HG02938 (cell line): ENCODE measurements around the gene NUP42.
A peak's percentile ranks its signal among the peaks of the same experiment; 100 is the strongest.
"Not testable (repeated sequence)": the region's sequence is repeated elsewhere in the genome, so short reads cannot be mapped to it uniquely, and the experiment has no call there.

Source experiments
- ATAC-seq: cut with Tn5 transposase; IDR thresholded peaks from one replicate; pipeline ENCODE4 v1.9.1; 2021; ENCODE audit warnings: mild to moderate bottlenecking, moderate library complexity; ENCODE audit not compliant: unreplicated experiment

The NUP42 gene, protein sequence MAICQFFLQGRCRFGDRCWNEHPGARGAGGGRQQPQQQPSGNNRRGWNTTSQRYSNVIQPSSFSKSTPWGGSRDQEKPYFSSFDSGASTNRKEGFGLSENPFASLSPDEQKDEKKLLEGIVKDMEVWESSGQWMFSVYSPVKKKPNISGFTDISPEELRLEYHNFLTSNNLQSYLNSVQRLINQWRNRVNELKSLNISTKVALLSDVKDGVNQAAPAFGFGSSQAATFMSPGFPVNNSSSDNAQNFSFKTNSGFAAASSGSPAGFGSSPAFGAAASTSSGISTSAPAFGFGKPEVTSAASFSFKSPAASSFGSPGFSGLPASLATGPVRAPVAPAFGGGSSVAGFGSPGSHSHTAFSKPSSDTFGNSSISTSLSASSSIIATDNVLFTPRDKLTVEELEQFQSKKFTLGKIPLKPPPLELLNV

DNA sequence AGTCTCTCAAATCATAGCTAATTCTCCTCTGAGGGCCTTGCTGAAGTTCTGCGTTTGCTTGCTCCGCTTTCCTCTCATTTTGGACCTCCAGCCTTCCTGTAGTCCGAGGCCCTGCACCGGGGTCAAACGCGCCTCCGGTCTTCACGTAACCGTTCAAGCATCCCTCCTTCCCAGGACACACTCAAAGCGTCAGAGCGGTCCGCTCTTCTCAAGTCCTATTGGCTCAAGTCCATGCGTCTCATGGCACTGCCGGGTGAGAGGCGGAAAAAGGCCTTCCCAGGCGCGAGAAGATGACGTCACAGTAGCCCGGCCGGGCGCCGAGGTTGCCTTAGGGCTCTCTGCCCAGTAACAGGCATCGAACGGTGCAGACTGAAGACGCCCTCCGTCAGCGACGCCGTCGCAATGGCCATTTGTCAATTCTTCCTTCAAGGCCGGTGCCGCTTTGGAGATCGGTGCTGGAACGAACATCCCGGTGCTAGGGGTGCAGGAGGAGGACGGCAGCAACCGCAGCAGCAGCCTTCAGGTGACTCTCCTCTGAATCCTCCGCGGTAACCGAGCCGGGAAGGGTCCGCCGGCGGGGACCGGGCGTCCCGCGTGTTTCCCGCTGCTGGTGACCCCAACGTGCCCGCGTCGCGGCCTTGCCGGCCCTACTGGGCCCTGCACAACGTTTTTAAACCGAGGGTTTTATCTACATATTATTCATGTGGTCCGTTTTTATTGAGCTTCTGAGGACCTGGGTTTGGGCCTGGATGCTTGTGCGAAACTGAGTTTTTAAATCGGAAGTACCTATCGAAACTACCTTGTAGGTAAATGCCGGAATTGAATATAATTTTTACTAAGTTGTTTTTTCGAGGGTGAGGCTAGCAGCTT lies at the start of gene NUP42:
TSS of gene NUP42 (plus strand) at position 365 of the 870 bp plus-strand sequence. CDS start at position 403, 38 bp downstream.
- peak; percentile 96 for ATAC-seq

DNA sequence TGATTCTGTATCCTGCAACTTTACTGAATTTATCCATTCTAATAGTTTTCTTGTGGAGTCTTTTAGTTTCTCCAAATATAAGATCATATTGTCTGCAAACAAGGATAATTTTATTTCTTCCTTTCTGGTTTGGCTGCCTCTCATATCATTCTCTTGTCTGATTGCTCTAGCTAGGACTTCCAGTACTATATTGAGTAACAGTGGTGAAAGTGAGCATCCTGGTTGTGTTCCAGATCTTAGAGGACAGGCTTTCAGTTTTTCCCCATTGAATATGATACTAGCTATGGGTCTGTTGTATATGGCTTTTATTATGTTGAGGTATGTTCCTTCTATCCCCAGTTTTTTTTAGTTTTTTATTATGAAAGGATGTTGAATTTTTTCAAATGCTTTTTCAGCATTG lies 48.1 kb upstream of the NUP42 start:
- ATAC-seq: no peak

DNA sequence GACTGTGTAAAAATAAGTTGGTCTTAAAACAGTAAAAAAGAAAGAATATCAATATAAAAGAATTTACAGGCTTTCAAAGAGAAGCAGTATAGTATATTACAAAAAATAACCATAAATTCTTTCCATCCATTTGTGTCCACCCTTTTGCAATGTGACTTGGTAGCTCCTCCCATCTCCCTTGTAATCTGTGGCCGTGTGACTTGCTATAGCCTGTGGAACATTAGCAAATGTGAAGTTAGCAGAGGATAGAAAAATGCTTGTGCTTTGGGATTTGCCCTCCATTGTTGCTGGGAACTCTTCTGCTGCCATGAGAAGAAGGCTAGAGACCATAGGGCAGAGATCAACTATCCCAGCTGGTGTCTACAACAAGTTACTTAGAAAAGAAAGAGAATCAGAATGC lies 46.1 kb upstream of the NUP42 start:
- ATAC-seq: no peak

DNA sequence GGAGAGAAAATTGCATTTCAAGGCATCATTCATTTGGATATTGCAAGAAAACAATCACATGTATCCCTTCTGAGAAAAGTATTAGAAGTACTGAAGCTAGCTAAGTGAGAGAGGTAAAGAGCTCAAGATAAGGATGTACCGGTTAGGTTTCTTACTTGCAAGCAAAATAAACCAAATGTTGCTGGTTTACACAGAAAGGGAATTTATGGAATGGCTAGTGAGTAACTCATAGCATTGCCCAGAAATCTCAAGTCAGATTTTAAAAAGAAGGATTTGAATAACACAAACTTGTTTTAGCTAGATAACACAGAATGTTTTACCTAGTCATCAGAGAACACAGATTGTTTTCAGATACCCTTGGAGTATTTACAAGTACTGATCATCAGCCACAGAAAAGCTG lies 45.6 kb upstream of the NUP42 start:
- ATAC-seq: no peak

DNA sequence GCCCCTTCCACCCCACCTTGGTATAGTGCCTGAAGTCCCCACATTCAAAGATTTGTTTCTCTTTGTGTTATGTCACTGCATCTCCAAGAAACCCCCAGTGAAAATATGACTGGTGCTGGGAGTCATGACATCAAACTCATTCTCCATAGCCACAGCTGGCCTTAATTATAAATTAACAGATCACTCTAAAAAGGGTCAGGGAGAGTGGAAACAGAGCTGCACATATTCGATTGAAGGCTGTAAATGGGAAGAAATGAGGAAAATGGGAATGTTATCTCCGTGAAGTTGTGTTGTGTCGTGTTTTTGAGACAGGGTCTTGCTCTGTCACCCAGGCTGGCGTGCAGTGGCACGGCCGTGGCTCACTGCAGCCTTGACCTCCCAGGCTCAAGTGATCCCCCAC lies 24.2 kb upstream of the NUP42 start:
- ATAC-seq: no peak

DNA sequence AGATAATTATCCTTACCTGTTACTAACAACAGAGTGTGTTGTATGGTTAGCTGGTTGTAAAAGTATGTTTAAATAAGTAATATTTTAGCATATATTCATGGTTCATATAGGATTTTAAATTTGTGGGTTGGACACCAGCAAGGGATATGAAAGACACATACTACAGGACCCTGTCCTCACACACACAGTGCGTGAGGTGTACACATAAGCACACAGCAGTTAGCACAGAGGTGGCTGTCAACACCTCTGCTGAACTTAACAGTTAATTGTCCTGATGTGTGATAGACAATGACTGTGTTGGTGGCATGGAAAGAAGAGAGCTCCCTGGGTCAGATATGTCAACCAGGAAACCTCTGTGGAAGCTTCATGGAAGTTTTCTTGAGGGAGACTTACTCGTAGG lies 23.3 kb upstream of the NUP42 start:
- no peak for ATAC-seq

DNA sequence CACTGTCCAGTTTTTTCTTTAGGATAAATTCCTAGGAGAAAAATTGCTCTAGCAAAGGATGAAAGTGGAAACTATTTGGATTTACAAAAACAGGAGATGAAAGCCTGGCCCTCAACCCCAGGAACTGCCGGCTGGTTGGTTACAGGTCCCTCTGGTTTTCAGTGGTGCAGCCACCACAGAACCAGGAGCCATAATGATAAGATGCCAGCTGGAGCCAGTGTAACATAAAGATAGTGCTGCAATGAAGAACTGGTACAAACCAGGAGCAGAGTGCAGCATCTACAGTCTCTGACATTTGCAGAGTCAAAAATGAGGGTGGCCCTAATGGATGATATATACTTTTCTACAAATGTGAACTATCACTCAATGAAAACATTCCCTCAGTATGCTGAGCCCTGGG lies 20.4 kb upstream of the NUP42 start:
- ATAC-seq: no peak

DNA sequence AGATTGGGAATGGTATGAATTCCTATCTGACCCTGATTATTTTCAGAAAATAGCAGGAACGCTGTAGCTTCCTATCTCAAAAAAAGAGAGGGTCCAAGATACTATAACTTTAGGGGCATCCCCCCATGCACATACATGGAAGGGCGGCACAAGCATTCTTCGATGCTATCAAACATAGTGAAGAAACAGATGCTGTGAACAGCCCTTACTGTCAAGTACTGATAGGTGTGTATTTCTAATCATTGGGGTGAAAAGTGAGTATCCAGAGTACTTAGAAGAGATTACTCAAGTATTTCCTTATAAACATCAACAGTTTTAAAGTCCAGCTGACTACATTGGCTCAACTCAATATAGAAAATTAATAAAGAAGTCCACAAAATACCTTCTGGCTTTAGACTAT lies 17.0 kb upstream of the NUP42 start:
- ATAC-seq: no peak

DNA sequence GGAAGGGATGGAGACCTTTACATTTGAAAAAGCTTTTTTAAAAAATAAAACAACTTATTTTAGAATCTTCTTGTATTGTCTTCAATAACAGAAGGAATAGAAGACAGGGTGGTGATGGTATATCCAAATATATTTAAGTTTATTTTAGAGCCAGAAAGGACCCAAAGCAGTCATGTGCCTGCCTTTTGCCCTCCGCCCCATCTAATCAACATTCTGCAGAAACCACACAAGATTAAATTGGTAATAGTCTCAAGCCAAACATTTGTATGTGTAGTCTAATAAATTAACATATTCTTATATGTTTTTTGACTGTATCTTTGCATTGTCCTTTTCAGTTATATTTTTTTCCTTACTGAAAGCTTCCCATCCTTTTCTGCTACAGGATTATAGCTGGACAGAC lies 16.5 kb upstream of the NUP42 start:
- ATAC-seq: no peak

DNA sequence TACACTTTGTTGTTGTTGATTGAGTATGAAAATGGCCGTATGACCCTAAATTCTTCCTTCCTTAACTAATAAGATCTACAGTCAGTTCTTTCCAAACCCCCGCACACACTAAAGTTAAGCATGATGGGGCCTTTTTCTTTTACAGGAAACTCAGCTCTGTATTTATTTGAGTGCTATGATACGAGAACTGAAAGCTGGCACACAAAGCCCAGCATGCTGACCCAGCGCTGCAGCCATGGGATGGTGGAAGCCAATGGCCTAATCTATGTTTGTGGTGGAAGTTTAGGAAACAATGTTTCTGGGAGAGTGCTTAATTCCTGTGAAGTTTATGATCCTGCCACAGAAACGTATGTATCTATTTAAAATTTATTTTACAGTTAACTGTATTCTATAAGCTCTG lies 14.2 kb upstream of the NUP42 start:
- no peak for ATAC-seq

DNA sequence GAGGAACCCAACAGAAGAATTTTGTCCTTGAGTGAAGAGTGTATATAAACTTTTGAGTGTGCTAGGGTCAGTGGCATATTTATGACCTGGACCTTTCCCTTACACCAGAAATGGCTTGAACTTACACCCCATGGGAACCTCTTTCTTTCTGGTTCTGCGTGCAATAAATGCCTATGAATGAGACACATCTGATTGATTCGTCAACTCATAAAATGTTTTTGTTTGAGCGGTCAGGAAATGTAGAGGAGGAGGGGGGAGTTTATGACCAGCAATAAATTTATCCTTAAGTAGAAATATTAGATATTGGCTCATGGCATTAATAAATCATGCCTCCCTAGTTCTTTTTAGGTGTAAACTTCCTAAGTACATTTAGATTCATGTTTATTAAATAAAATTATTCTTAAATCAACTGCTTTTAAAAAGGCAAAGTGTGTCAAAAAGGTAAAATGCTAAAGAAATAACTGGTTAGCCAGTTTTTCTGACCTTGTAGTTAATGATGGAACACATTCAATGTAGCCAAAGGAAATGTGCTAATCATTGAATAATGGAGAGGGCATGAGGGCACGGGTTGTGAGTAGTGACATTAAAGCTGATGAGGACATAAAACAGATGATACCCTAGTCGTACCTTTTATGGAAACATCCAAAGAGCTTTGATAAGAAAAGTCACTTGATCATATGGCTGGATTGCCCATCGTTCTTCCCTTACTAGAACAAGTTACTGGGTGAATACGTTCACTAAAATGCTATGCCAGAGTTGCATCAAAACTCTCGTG lies 13.6 kb upstream of the NUP42 start:
- no peak for ATAC-seq

DNA sequence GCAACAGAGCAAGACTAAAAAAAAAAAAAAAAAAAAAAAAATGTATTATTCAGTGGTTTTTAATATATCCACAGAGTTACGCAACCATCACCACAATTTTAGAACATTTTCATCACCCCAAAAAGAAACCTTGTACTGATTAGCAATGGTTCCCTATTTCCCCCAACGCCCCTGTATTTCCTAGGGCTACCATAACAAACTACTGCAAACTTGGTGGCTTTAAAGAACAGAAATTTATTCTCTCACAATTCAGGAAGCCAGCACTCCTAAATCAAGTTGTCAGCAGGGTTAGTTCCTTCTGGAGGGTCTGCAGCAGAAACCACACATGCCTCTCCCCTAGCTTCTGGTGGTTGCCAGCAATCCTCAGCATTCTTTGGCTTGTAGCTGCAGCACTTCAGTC lies 5.9 kb upstream of the NUP42 start:
- ATAC-seq: no peak

DNA sequence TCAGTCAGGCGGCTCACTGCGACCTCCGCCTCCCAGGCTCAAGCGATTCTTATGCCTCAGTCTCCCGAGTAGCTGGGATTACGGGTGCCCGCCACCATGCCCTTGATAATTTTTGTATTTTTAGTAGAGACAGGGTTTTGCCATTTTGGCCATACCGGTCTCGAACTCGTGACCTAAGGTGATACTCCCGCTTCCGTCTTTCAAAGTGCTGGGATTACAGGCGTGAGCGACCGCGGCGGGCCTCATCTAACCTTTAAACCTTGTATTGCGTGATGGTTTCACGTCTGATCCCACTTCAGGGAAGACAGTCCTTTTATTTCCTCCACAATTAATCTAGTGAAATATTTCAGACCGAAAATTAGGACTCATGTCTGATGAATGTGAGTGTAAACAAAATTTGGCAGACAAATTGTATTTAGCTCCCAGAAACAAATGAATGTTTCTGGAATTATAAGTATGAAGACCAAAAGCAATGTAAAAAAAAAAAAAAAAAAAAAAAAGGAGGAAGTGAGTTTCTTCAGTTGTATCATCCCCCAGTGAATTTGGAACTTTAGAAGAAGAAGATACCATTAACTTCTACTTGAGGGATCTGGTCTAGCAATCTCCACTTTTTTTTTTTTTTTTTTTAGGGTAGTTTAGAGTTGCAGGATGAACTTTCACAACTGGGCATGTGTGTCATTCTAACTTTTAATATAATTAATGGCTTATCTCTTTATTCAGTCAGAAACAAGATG lies 1.6 kb downstream of the NUP42 start:
- ATAC-seq: no peak

DNA sequence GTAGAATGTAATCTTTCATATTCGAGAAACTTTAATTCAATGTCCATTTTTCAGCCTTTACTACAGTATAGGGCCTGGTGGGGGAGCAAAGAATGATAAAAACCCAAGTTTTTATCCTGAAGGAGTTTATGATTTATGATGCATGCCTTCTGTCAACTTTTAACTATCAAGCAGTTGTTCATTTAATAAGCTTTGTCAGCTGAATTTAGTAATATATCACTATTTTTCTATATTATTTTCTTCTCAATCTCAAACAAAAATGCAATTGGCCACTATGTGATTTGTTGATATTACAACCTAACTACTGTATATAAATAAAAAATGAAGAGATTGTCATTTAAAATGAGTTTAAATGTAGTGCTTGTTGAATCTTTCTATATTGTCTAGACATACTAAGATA lies 2.4 kb downstream of the NUP42 start:
- no peak for ATAC-seq

DNA sequence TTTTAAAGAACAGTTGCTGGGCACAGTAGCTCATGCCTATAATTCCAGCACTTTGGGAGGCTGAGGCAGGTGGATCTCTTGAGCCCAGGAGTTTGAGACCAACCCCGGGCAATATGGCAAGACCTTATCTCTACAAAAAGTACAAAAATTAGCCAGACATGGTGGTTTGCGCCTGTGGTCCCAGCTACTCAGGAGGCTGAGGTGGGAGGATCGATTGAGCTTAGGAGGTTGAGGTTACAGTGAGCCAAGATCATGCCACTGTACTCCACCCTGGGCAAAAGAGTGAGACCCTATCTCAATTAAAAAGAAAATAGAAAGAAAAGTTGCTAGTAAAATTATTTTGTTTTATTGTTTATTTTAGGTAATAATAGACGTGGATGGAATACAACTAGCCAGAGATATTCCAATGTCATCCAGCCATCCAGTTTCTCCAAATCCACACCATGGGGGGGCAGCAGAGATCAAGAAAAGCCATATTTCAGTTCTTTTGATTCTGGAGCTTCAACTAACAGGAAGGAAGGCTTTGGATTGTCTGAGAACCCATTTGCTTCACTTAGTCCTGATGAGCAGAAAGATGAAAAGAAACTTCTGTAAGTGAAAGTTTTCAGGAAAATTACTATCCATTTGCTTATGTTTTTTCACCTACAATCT lies 3.0 kb downstream of the NUP42 start:
- ATAC-seq: no peak

DNA sequence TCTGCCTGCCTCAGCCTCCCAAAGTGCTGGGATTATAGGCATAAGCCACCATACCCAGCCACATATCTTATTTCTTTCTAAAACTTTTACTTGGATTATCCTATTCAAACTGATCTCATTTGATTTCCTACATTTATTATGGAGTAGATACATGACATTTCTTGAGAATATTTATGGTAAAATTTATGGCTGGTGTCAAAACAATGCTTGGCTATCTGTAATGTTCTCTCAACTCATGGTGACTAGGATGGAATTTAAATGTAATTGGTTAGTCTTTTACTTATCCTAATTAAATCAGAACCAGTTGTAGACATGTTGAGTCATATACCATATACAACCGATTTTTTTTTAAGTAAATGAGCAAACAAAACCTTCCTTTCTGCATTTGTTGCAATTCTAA lies 4.1 kb downstream of the NUP42 start:
- ATAC-seq: no peak

DNA sequence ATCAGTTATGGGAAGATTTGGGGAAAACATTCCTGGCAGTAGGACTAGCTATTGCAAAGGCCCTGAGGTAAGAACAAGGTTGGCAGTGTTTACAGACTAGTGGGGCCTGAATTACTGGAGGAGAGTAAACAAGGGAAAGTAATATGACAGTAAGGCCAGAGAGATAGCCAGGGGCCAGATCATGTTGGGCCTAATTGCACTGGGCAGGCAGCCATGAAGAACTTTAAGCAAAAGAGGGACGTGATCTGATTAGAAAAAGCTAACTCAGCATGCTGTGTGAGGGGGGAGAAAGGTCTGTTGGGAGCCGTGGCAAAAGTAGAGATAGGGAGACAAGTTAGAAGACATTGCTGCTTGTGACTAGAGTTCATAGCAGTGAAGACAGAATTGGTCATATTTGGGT lies 9.2 kb downstream of the NUP42 start:
- ATAC-seq: no peak

DNA sequence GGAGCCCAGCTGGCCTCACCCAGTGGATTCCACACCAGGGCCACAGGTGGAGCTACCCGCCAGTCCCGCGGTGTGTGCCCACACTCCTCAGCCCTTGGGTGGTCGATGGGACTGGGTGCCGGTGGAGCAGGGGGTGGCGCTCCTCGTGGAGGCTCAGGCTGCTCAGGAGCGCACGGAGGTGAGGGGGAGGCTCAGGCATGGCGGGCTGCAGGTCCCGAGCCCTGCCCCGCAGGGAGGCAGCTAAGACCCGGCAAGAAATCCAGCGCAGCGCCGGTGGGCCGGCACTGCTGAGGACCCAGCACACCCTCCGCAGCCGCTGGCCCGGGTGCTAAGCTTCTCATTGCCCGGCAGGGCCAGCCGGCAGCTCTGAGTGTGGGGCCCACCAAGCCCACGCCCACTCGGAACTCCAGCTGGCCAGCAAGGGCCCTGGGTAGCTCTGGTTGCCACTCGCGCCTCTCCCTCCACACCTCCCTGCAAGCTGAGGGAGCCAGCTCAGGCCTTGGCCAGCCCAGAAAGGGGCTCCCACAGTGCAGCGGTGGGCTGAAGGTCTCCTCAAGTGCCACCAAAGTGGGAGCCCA lies 11.9 kb downstream of the NUP42 start:
- ATAC-seq: not testable (repeated sequence)

DNA sequence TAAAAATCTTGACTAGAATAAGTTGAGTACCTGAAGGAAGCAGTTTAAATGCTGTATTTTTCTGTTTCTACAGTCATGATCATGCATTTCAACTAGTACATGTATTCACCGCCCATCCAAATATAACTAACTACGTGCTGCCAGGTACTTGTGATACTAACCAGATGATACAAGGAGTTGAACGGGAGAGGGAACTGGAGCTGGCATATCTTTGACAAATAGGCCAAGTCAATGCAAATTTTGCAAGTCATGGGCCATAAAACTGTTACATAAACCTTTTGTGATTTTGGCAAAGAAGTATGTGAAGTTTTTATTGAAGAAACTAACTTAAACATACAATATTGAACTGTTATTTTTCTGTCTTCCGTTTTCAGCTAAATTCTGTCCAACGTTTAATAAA lies 14.5 kb downstream of the NUP42 start:
- ATAC-seq: no peak

DNA sequence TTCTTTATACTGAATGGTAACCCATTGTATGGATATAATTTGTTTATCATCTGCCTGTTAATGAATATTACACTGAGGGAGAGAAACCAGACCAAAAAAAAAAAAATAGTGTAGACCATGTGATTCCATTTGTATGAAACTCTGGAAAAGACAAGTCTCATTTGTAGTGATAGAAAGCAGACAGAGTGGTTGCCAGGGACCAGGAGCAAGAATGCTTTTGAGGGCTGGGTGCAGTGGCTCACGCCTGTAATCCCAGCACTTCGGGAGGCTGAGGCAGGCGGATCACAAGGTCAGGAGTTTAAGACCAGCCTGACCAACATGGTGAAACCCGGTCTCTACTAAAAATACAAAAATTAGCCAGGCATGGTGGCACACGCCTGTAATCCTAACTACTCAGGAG lies 15.9 kb downstream of the NUP42 start:
- not testable (repeated sequence) for ATAC-seq
